Anterior cingulate cortex (tissue), 58 donors: ENCODE results near the gene NAA40.

Experiments used
- DNase-seq, 58 donors: peaks; one replicate each; lab custom pipeline; 2025; lab: John Stamatoyannopoulos, UW

The NAA40 gene

GRCh38 chr11:63978551-63979239, 39.9 kb downstream of the NAA40 start:
- DNase-seq = no peak

GRCh38 chr11:63979426-63979825, 40.6 kb downstream of the NAA40 start:
- DNase-seq = no peak

- peak in 8 of 58 donors; percentile 28 to 62 (median 44) for DNase-seq
Observed at GRCh38 chr11:63985812-63986155, 47.0 kb downstream of the NAA40 start.

DNA sequence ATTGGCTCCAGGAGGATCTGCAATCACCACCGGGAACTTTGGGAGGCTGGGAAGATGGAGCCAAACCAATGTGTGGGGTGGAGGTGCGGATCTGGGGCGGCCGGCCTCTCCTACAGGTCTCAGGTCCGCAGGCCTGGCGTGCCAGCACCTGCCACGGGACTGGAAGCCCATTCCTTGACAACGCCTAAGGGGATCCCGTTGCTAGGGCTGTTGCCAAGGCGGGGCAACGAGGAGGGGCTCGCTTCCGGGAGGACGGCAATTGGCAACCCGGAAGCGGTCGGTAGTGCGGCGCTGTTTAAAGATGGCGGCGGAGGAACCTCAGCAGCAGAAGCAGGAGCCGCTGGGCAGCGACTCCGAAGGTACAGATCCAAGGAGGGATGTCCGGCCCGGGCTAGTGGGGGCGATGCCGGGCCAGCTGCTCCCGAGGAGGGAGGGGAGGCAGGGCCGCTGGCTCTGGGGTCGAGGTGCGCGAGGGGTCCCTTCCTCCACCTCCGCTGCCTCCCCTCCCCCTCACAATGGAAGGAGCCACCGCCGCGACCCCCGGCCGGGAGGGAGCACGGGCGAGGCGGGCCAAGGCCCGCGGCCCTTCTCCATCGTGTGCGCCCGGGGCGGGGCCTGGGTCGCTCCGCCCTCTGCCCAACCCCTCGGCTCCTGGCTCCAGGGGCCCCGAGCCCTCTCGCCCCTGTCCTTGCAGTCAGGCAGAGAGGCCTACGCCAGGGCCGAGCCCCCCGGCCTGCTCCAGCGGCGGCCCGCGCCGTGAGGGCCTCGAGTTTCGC, 47.5 kb downstream of the NAA40 start, which contains the start of gene OTUB1:
Gene OTUB1 (plus strand): TSS at position 283 of the 776 bp plus-strand sequence. CDS start 19 bp downstream, at position 302.
- peak; percentile 14 to 91 (median 79) for DNase-seq

DNA sequence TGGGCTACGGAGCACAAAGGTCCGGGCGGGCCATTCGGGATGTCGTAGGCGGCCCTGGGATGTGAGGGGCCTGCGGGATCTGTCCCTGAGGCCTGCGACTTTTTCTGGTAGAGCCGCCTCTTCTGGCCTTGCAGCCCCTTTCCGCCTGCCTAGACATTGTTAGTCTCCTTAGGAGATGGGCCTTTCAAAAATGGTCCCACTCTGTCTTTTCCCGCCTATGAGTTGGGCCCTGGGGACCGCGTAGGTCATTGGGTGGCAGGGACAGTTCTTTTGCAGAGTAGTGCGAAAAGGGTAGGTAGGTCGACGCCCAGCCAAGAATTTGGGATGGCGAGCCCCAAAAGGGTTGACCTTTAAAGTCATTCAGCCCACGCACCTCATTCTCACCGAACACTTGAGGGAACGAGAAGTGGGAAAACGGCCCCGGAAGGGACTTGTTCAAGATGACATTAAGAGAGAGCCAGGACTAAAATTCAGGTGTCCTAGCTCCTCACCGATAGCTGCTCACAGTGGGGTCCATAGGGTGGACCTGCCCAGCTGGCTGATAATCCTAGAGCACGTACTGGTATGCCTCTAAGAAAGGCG, 48.2 kb downstream of the NAA40 start:
- no peak for DNase-seq

DNA sequence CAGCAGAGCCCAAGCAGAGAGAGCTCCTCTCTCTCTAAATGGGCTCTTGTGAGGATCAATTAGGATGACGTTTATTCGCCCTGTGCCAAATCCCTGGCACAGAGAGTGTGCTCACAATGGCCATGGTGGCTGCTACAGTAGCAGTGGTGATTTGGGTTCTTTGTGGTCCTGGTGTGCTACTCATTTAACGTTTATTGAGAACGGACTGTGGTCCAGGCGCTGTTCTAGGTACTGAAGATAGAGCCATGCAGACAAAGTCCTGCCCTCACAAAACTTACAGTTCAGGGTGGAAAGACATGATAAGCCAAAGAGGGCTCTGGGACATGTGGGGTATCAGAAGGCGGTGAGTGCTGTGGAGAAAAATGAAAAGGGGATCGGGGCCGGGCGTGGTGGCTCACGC, 52.8 kb downstream of the NAA40 start:
- DNase-seq = no peak

GRCh38 chr11:63993100-63993499, 54.3 kb downstream of the NAA40 start:
- no peak for DNase-seq

GRCh38 chr11:63993993-63994392, 55.2 kb downstream of the NAA40 start:
- no peak for DNase-seq

- no peak for DNase-seq
Observed at GRCh38 chr11:63996512-63996911, 57.7 kb downstream of the NAA40 start.

DNA sequence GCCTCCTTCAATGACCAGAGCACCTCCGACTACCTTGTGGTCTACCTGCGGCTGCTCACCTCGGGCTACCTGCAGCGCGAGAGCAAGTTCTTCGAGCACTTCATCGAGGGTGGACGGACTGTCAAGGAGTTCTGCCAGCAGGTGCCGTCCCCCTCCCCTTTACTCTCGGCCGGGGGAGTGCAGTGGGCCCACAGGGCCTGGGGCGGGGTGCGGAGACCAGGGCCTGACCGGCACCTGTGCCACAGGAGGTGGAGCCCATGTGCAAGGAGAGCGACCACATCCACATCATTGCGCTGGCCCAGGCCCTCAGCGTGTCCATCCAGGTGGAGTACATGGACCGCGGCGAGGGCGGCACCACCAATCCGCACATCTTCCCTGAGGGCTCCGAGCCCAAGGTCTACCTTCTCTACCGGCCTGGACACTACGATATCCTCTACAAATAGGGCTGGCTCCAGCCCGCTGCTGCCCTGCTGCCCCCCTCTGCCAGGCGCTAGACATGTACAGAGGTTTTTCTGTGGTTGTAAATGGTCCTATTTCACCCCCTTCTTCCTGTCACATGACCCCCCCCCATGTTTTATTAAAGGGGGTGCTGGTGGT, 58.4 kb downstream of the NAA40 start:
- no peak for DNase-seq

DNA sequence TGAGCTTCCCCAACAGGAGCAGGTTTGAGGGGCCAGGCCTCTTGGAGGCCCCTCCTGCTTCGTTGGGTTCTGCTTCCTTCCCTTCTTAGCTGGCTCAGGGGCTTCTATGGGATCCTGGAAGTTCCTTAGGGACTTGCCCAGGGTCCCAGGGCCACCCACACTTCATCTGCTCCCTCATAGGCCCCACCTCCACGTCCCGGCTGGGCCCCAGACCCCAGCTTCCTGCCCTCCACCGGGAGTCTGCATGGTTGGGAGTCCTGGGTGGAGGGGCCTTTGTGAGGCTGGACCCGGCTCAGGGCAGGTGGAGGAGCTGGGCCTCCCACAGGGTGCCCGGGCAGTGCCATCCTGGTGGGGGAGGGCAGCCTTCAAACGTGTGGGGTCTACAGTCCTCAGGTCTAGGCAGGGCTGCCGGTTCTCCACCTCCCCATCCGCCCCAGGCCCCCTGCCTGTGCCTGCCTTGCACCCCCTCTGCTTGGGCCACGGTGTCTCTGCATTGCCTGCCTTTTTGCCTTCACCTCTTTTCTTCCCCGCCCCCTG, 59.1 kb downstream of the NAA40 start:
- DNase-seq = no peak

GRCh38 chr11:63998558-63999348, 60.0 kb downstream of the NAA40 start:
- no peak for DNase-seq

GRCh38 chr11:63999349-64000025, 60.7 kb downstream of the NAA40 start:
- peak in 8 of 58 donors; percentile 8 to 48 (median 20) for DNase-seq

DNA sequence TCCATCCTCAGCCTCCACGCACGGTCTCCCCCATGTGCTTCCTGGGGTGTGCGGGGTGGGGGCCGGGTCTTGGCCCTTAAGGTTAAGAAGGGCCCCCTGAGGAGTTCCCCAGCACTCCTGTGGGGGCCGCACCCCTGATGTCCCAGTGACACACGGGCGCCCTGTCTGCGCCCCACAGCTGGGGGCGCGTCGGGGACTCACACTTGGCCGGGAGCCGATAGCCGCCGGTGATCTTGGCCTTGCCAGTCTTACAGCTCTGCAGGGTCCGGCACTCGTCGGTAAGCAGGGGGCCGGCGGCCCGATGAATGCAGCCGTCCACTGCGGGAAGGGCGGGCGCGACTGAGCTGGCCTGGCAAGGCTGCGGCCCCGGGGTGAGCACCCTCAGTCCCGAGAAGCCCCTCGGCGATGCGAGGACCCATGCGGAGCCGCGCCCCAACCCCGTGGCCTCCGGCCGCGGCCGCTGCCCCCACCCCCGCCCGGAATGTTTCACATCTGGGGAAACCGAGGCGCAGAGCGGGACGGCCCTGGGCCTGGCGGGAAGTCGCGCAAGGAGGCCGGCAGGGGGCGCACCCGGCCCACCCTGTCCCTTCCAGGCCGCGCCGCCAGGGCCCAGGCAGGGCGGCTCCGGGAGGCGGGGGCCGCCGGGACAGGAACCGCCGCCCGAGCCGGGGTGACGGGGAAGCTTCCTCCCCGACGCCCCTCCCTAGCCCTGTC, 61.4 kb downstream of the NAA40 start:
- DNase-seq = peak in 43 of 58 donors; percentile 14 to 73 (median 43)

- DNase-seq = no peak
Observed at GRCh38 chr11:64000740-64001483, 62.1 kb downstream of the NAA40 start.

- no peak for DNase-seq
Observed at GRCh38 chr11:64001484-64002420, 63.0 kb downstream of the NAA40 start.
